Measurements from ENCODE around the gene ANLN.

GRCh38 chr7:36469236-36469635 is 79.6 kb downstream of the ANLN start:
- TF ChIP-seq, protein P1, sequence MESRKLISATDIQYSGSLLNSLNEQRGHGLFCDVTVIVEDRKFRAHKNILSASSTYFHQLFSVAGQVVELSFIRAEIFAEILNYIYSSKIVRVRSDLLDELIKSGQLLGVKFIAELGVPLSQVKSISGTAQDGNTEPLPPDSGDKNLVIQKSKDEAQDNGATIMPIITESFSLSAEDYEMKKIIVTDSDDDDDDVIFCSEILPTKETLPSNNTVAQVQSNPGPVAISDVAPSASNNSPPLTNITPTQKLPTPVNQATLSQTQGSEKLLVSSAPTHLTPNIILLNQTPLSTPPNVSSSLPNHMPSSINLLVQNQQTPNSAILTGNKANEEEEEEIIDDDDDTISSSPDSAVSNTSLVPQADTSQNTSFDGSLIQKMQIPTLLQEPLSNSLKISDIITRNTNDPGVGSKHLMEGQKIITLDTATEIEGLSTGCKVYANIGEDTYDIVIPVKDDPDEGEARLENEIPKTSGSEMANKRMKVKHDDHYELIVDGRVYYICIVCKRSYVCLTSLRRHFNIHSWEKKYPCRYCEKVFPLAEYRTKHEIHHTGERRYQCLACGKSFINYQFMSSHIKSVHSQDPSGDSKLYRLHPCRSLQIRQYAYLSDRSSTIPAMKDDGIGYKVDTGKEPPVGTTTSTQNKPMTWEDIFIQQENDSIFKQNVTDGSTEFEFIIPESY (IDR thresholded peaks at IDR 0.05; ENCODE audit: extremely low read depth, insufficient replicate concordance, low read length) = no peak
- TF ChIP-seq POLR2A (IDR thresholded peaks at IDR 0.05; ENCODE audit: borderline replicate concordance, extremely low read depth, insufficient read depth, insufficient read length) (no peak), CTCF (IDR thresholded peaks at IDR 0.05 in 2 of 3, conservative IDR thresholded peaks at IDR 0.05 in 1 of 3; ENCODE audit: borderline replicate concordance in 1 of 3, insufficient read depth in 1 of 3, low read depth in 2 of 3, low read length in 2 of 3) (no peak), ZNF274 (IDR thresholded peaks at IDR 0.05; ENCODE audit: low read depth, low read length) (no peak), MAX (IDR thresholded peaks at IDR 0.05) (no peak), POLR2AphosphoS5 (IDR thresholded peaks at IDR 0.05; ENCODE audit: low read depth, low read length) (no peak), SP1 (IDR thresholded peaks at IDR 0.05; ENCODE audit: low read depth) (no peak), JUND (IDR thresholded peaks at IDR 0.05) (no peak), EZH2 (IDR thresholded peaks at IDR 0.05) (no peak)
- TF ChIP-seq, protein P2, sequence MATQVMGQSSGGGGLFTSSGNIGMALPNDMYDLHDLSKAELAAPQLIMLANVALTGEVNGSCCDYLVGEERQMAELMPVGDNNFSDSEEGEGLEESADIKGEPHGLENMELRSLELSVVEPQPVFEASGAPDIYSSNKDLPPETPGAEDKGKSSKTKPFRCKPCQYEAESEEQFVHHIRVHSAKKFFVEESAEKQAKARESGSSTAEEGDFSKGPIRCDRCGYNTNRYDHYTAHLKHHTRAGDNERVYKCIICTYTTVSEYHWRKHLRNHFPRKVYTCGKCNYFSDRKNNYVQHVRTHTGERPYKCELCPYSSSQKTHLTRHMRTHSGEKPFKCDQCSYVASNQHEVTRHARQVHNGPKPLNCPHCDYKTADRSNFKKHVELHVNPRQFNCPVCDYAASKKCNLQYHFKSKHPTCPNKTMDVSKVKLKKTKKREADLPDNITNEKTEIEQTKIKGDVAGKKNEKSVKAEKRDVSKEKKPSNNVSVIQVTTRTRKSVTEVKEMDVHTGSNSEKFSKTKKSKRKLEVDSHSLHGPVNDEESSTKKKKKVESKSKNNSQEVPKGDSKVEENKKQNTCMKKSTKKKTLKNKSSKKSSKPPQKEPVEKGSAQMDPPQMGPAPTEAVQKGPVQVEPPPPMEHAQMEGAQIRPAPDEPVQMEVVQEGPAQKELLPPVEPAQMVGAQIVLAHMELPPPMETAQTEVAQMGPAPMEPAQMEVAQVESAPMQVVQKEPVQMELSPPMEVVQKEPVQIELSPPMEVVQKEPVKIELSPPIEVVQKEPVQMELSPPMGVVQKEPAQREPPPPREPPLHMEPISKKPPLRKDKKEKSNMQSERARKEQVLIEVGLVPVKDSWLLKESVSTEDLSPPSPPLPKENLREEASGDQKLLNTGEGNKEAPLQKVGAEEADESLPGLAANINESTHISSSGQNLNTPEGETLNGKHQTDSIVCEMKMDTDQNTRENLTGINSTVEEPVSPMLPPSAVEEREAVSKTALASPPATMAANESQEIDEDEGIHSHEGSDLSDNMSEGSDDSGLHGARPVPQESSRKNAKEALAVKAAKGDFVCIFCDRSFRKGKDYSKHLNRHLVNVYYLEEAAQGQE (IDR thresholded peaks at IDR 0.05; ENCODE audit: low read depth) = no peak
- TF ChIP-seq, protein P3, sequence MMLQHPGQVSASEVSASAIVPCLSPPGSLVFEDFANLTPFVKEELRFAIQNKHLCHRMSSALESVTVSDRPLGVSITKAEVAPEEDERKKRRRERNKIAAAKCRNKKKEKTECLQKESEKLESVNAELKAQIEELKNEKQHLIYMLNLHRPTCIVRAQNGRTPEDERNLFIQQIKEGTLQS (IDR thresholded peaks at IDR 0.05) = no peak
